Endodermal cell (in vitro differentiated cells): Measurements from ENCODE around the gene PTX4. TPM values are rescaled to one million over a fixed set of nuclear protein-coding genes. Genes with fewer than 3 reads are reported as not detected.
"Not testable (repeated sequence)": the region's sequence is repeated elsewhere in the genome, so short reads cannot be mapped to it uniquely, and the experiment has no call there.

Source experiments
- DNase-seq: peaks from one replicate; pipeline ENCODE4 v3.0.0-alpha.2; 2017
- H3K27ac ChIP-seq: 2 replicates; pipeline ENCODE4 v1.5.1; 2013; ENCODE audit warnings: mild to moderate bottlenecking, low read depth, low read length, moderate library complexity
- H3K27me3 ChIP-seq: 2 replicates; pipeline ENCODE4 v1.6.1; 2013; ENCODE audit warnings: mild to moderate bottlenecking, low read length, moderate library complexity; ENCODE audit not compliant: insufficient read depth, control insufficient read depth, poor library complexity, severe bottlenecking
- H3K36me3 ChIP-seq: 2 replicates; pipeline ENCODE4 v1.7.0; 2013; ENCODE audit warnings: mild to moderate bottlenecking, low read length, moderate library complexity; ENCODE audit not compliant: control insufficient read depth, insufficient read depth
- H3K4me1 ChIP-seq: one replicate; pipeline ENCODE4 v1.7.0; 2013; ENCODE audit warnings: low read length; ENCODE audit not compliant: control insufficient read depth, insufficient read depth
- H3K4me3 ChIP-seq: 2 replicates; pipeline ENCODE4 v1.5.1; 2013; ENCODE audit warnings: mild to moderate bottlenecking, low read length, moderate library complexity
- H3K9ac ChIP-seq: 2 replicates; pipeline ENCODE4 v1.6.1; 2013; ENCODE audit warnings: mild to moderate bottlenecking, low read length, moderate library complexity; ENCODE audit not compliant: poor library complexity, severe bottlenecking; ENCODE audit errors: extremely low read depth
- H3K9me3 ChIP-seq: 2 replicates; pipeline ENCODE4 v1.6.1; 2013; ENCODE audit warnings: mild to moderate bottlenecking, low read length, moderate library complexity; ENCODE audit not compliant: control insufficient read depth
- H3K27ac Mint-ChIP-seq: 2 replicates; pipeline ENCODE4 v1.8.0; 2020; ENCODE audit warnings: mixed read lengths
- H3K27me3 Mint-ChIP-seq: 2 replicates; pipeline ENCODE4 v1.8.0; 2021; ENCODE audit warnings: mild to moderate bottlenecking, mixed read lengths; ENCODE audit not compliant: insufficient read depth
- H3K36me3 Mint-ChIP-seq: 2 replicates; pipeline ENCODE4 v1.8.0; 2020; ENCODE audit warnings: low read depth, mixed read lengths
- H3K4me1 Mint-ChIP-seq: 2 replicates; pipeline ENCODE4 v1.8.0; 2020; ENCODE audit warnings: mixed read lengths
- H3K4me3 Mint-ChIP-seq: 2 replicates; pipeline ENCODE4 v1.8.0; 2020; ENCODE audit warnings: mild to moderate bottlenecking, moderate library complexity, mixed read lengths
- H3K9me3 Mint-ChIP-seq: 2 replicates; pipeline ENCODE4 v1.8.0; 2020; ENCODE audit warnings: mild to moderate bottlenecking, mixed read lengths
- CTCF ChIP-seq: fragments of 200-600 bp; sonication (generic); conservative IDR thresholded peaks from 2 replicates; pipeline ENCODE4 v1.5.0; 2021; ENCODE audit warnings: antibody characterized with exemption, mild to moderate bottlenecking
- WGBS, 2 experiments: methylation state at CpG; one replicate each; pipeline versions ENCODE4 v1.1.5 to v1.1.7; 2013; ENCODE audit warnings: missing lambda C conversion rate in 2 of 2, mixed read lengths in 1 of 2; ENCODE audit not compliant: insufficient coverage in 1 of 2, insufficient read length in 1 of 2; 5-methylcytosine and 5-hydroxymethylcytosine counted together
- total RNA-seq, 2 donors: library from RNA; stranded (reverse); fragmentation: NEBNext Ultra II Directional in 1 of 2; extraction: Animal tissue kit (Norgen Biotek cat#: 25700) in 1 of 2; gene quantifications; 2 replicates in 1 of 2; 3 replicates in 1 of 2; pipeline ENCODE4 v1.2.1, GENCODE V29; 2021

Gene PTX4
- total RNA-seq, 2 donors from 2014 or later = not detected

- peaks cover 7% of the 10 kb centered on the region for H3K27me3 ChIP-seq
- no peaks in the 10 kb centered on the region for H3K36me3 ChIP-seq
- no peak overlapping the region for H3K9ac ChIP-seq
- no peaks in the 10 kb centered on the region for H3K9me3 ChIP-seq
- Mint-ChIP-seq H3K27me3 (peaks cover 31% of the 10 kb centered on the region), H3K4me3 (no peak overlapping the region), H3K36me3 (no peaks in the 10 kb centered on the region), H3K9me3 (peaks cover 3% of the 10 kb centered on the region), H3K4me1 (no peaks in the 10 kb centered on the region), H3K27ac (no peak overlapping the region)
- no peak for TF ChIP-seq CTCF
- no peak for DNase-seq
- no peak overlapping the region for H3K4me3 ChIP-seq
- H3K4me1 ChIP-seq = no peaks in the 10 kb centered on the region
- WGBS, 2 experiments = 89 to 93% methylated on average over 37 to 40 of the region's 40 CpGs
- no peak overlapping the region for H3K27ac ChIP-seq
Observed at GRCh38 chr16:1485847-1486496, 2.8 kb downstream of the PTX4 start.

GRCh38 chr16:1481906-1482835 is 6.6 kb downstream of the PTX4 start:
- H3K4me3 ChIP-seq = no peak overlapping the region
- Mint-ChIP-seq H3K27ac (no peak overlapping the region), H3K9me3 (peaks cover 26% of the 10 kb centered on the region), H3K27me3 (peaks cover 46% of the 10 kb centered on the region), H3K36me3 (no peaks in the 10 kb centered on the region), H3K4me3 (no peak overlapping the region), H3K4me1 (no peaks in the 10 kb centered on the region)
- no peak overlapping the region for H3K27ac ChIP-seq
- H3K9me3 ChIP-seq = no peaks in the 10 kb centered on the region
- no peak overlapping the region for H3K9ac ChIP-seq
- H3K36me3 ChIP-seq = no peaks in the 10 kb centered on the region
- H3K27me3 ChIP-seq = peaks cover 7% of the 10 kb centered on the region
- WGBS, 2 experiments = 82 to 90% methylated on average over 22 to 28 of the region's 28 CpGs
- no peaks in the 10 kb centered on the region for H3K4me1 ChIP-seq
- no peak for DNase-seq
- no peak for TF ChIP-seq CTCF

- Mint-ChIP-seq H3K9me3 (peaks cover 43% of the 10 kb centered on the region), H3K27me3 (peaks cover 39% of the 10 kb centered on the region)
- not testable (repeated sequence) for H3K4me3 ChIP-seq, H3K27me3 ChIP-seq, H3K9me3 ChIP-seq, H3K36me3 Mint-ChIP-seq, H3K27ac Mint-ChIP-seq, H3K27ac ChIP-seq, H3K9ac ChIP-seq, DNase-seq, H3K4me1 Mint-ChIP-seq, H3K4me1 ChIP-seq, H3K4me3 Mint-ChIP-seq, H3K36me3 ChIP-seq
- WGBS, 2 experiments = 87 to 91% methylated on average over 5 to 9 of the region's 9 CpGs
Observed at GRCh38 chr16:1478937-1479336, 9.8 kb downstream of the PTX4 start.
